Testis (tissue), 3 donors: ENCODE results near the gene SLC46A2. TPM values are rescaled to one million over a fixed set of nuclear protein-coding genes. Genes with fewer than 3 reads are reported as not detected.

ENCODE experiments used
- DNase-seq: peaks from one replicate; pipeline ENCODE4 v3.0.0-alpha.2; 2019
- H3K27ac ChIP-seq, 2 donors: fragments of 200-600 bp; sonication (generic); one replicate each; pipeline ENCODE4 v1.5.1; 2019
- H3K27me3 ChIP-seq: fragments of 200-600 bp; sonication (generic); one replicate; pipeline ENCODE4 v1.5.1; 2019
- H3K36me3 ChIP-seq: fragments of 200-600 bp; sonication (generic); one replicate; pipeline ENCODE4 v1.5.1; 2017; ENCODE audit warnings: low read depth; ENCODE audit errors: missing control alignments
- H3K4me1 ChIP-seq: fragments of 200-600 bp; sonication (generic); one replicate; pipeline ENCODE4 v1.5.1; 2019
- H3K4me3 ChIP-seq, 2 donors: fragments of 200-600 bp; sonication (generic); one replicate each; pipeline ENCODE4 v1.5.1; 2017 to 2019
- H3K9me3 ChIP-seq: fragments of 200-600 bp; sonication (generic); one replicate; pipeline ENCODE4 v1.5.1; 2017
- POLR2A ChIP-seq: fragments of 450-650 bp; IDR thresholded peaks from one replicate; pipeline ENCODE4 v1.6.1; 2017; ENCODE audit warnings: antibody characterized with exemption, mild to moderate bottlenecking, moderate library complexity
- WGBS, 2 donors: methylation state at CpG; one replicate each; pipeline ENCODE4 v1.1.5; 2018; 5-methylcytosine and 5-hydroxymethylcytosine counted together
- intact Hi-C: fragments of 100-400 bp; cut with DNase I; formaldehyde crosslinking; loops from one replicate; pipeline ENCODE4 v1.15.1; 2023; ENCODE audit warnings: low total_unique reads
- polyA plus RNA-seq: library from polyadenylated mRNA; stranded (reverse); fragments of 350-450 nt; fragmentation: Illumina TruSeq; extraction: RNeasy Lipid Tissue Mini Kit (QIAGEN cat#74804); gene quantifications from one replicate; pipeline ENCODE4 v1.2.3, GENCODE V29; 2014; ENCODE audit warnings: low read depth, low replicate concordance; ENCODE audit not compliant: insufficient read depth
- total RNA-seq, 2 donors: library from RNA; depleted of rRNA; stranded (reverse); fragments of >200 nt; gene quantifications; one replicate each; pipeline ENCODE4 v1.2.3, GENCODE V29; 2016
- TF ChIP-seq, protein P1 (sequence below), 3 experiments: fragments of 450-650 bp in 2 of 3; fragments of 200-600 bp in 1 of 3; sonication (generic) in 1 of 3; IDR thresholded peaks; one replicate each; pipeline ENCODE4 v1.5.1; 2016 to 2019; ENCODE audit warnings: antibody characterized with exemption in 3 of 3, mild to moderate bottlenecking in 2 of 3, moderate library complexity in 1 of 3

Gene SLC46A2
- total and polyA plus RNA-seq, 3 donors from 2014 or later: 1.4 to 2.4 (median 1.9) TPM

DNA sequence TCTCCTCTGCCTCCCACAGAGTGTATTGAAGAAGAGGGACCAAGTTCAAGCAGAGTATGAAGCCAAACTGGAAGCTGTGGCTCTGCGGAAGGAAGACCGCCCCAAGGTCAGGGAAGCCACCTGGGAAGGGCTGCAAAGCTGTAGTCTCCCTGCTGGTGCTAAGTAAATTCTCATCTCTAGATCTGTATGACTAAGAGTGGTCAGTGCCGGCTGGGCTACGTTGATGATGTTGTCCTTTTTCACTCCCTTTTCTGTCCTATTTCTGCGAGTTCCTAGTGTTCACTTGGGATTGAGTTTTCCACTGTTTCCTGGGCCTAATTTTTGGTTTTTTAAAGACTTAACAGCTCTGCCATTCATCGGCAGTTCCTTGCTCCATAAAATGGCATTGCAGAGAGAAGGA is 39.8 kb downstream of the SLC46A2 start:
- no peaks in the 10 kb centered on the region for H3K36me3 ChIP-seq
- no peaks in the 10 kb centered on the region for H3K9me3 ChIP-seq
- no peaks in the 10 kb centered on the region for H3K27me3 ChIP-seq
- intact Hi-C loops: no loop called here
- 51 to 56% methylated on average over 6 of the region's 6 CpGs for whole genome bisulfite sequencing, 2 donors
- H3K27ac ChIP-seq: no peak overlapping the region
- DNase-seq: no peak
- no peaks in the 10 kb centered on the region for H3K4me1 ChIP-seq
- no peak overlapping the region for H3K4me3 ChIP-seq
- TF ChIP-seq, protein P1, sequence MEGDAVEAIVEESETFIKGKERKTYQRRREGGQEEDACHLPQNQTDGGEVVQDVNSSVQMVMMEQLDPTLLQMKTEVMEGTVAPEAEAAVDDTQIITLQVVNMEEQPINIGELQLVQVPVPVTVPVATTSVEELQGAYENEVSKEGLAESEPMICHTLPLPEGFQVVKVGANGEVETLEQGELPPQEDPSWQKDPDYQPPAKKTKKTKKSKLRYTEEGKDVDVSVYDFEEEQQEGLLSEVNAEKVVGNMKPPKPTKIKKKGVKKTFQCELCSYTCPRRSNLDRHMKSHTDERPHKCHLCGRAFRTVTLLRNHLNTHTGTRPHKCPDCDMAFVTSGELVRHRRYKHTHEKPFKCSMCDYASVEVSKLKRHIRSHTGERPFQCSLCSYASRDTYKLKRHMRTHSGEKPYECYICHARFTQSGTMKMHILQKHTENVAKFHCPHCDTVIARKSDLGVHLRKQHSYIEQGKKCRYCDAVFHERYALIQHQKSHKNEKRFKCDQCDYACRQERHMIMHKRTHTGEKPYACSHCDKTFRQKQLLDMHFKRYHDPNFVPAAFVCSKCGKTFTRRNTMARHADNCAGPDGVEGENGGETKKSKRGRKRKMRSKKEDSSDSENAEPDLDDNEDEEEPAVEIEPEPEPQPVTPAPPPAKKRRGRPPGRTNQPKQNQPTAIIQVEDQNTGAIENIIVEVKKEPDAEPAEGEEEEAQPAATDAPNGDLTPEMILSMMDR (IDR thresholded peaks at IDR 0.05): no peak
- no peak for TF ChIP-seq POLR2A

DNA sequence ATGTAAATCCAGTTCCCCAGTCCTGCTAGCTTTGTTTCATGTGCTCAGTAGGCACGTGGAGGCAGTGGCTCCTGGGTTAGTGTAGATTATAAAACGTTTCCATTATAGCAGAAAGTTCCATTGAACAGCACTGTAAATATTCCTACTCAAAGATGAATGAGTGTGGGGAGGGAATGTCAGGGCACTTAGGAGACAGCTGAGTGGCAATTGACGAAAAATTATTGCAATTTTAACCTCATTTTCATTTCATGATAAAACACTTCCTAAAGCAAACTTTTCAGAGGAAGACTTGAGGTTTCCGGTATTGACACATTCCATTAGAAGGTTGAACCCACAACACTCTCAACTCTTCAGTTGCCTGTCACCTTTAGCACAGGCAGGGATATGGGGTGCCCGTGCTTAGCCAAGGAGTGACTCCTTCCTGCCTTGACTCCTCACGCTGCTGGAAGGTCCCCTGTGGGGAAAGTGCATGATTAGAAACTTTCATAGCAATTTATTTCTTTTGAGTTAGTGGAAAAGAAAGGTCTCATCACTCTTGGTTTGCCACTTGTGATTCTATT is 41.2 kb downstream of the SLC46A2 start:
- DNase-seq: no peak
- H3K27ac ChIP-seq: no peak overlapping the region
- no peaks in the 10 kb centered on the region for H3K9me3 ChIP-seq
- intact Hi-C loops: no loop called here
- H3K36me3 ChIP-seq: no peaks in the 10 kb centered on the region
- WGBS, 2 donors: 84 to 91% methylated on average over 6 of the region's 6 CpGs
- no peaks in the 10 kb centered on the region for H3K4me1 ChIP-seq
- no peaks in the 10 kb centered on the region for H3K27me3 ChIP-seq
- TF ChIP-seq POLR2A: no peak
- TF ChIP-seq, protein P1 (IDR thresholded peaks at IDR 0.05): no peak
- no peak overlapping the region for H3K4me3 ChIP-seq

DNA sequence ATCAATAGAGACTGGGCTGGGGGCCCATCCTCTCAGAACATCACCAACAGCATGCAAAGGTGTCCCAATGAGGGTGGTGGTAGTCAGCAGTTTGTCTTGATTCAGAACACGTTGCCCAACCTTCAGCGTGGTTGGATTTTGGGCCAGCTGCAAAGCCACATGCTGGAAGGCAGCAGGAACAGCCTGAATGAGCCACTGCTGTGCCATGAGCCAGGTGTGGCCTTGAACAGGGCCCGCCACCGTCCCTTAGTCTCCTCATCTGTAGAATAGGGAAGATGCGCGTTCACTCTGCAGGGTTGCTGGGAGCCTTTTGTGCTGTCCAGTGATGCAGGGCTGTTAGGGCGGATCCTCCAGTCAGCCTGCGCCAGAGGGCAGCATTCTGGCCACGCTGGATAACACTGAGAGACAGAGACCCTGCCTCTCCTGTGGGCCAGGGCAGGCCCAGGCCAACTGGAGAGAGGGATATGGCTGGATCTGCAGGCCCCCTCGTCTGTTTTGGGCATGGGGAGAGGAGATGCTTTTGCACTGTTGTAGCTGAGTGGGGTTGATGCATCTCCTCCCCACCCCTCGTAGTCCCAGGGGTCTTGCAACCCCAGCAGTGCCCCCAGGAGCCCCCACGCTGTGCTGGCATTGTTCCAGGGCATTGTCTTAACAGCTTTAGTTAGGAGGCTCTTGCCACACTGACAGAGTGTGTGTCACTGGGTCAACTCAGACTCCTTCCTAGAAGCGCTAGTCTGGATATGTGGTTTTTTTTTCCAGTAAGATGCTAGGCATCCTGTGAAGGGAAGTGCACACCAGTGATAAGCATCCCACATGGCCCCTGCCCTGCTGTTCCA is 42.1 kb downstream of the SLC46A2 start:
- intact Hi-C loops: no loop called here
- no peaks in the 10 kb centered on the region for H3K9me3 ChIP-seq
- 87 to 91% methylated on average over 8 to 13 of the region's 13 CpGs for WGBS, 2 donors

DNA sequence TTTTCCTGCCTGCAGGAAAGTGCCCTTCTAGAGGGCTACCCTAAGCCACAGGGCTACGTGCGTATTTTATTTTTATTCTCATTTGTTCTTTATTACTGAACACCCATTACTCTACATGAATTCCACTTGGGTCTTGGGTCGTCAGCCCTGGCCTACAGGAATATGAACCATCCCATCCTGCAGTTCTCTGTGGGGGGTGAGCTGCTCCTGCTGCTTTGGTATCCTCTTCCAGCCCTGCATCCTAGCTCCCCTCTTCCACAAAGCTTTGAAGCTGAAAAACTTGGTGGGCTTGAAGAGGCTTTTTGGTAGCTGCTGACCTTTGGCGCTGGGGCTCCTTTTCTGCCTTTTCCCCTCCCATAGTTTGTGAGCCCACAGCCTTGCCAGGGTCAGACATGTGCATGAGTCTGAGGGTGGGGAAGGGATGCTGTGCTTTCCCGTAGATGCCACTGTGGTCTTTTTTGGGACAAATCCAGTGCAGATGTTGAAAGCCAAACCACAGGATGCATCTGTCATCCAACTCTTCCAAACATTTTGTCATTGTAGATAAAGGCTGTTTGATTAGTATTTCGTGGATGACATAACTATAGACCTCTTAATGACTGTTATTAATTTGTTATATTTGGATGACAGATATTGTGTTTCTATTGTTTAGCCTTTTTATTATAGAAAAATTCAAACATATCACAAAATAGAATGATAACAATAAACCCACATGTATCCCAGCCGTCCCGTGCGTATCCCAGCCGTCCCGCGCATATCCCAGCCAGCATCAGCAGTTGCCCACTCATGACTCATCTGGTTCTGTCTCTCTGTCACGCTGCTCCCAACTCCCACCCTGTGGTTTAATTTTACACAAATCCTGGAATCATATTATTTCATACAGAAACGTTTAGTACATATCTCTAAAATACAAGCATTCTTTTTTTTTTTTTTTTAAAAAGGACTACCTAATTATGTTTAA is 43.9 kb downstream of the SLC46A2 start:
- Histone ChIP-seq H3K27ac (no peak overlapping the region), H3K27me3 (no peaks in the 10 kb centered on the region), H3K9me3 (no peaks in the 10 kb centered on the region), H3K4me1 (no peaks in the 10 kb centered on the region), H3K36me3 (no peaks in the 10 kb centered on the region), H3K4me3 (no peak overlapping the region)
- DNase-seq: no peak
- TF ChIP-seq, protein P1 (IDR thresholded peaks at IDR 0.05): no peak
- 82 to 83% methylated on average over 14 of the region's 14 CpGs for WGBS, 2 donors
- intact Hi-C loops: no loop called here

More for the DNA sequence above, 42.1 kb downstream of the SLC46A2 start:
- no peaks in the 10 kb centered on the region for H3K36me3 ChIP-seq
- H3K4me3 ChIP-seq: no peak overlapping the region
- TF ChIP-seq, protein P1 (IDR thresholded peaks at IDR 0.05): no peak
- no peak for TF ChIP-seq POLR2A
- no peaks in the 10 kb centered on the region for H3K27me3 ChIP-seq
- no peak overlapping the region for H3K27ac ChIP-seq
- no peak for DNase-seq
- H3K4me1 ChIP-seq: no peaks in the 10 kb centered on the region
